Right renal cortex interstitium (tissue), 3 donors: Measurements from ENCODE around the gene ZNF236. TPM values are rescaled to one million over a fixed set of nuclear protein-coding genes. Genes with fewer than 3 reads are reported as not detected.
"Not testable (repeated sequence)": the region's sequence is repeated elsewhere in the genome, so short reads cannot be mapped to it uniquely, and the experiment has no call there.

Experiments
- DNase-seq, 3 donors: peaks; one replicate each; pipeline ENCODE4 v3.0.0-alpha.2; 2013; ENCODE audit warnings: low read depth in 3 of 3, low spot score in 2 of 3
- polyA plus RNA-seq, 3 donors: library from polyadenylated mRNA; unstranded; fragments of 120-200 nt; gene quantifications; one replicate each; pipeline ENCODE4 v1.2.1, GENCODE V29; 2013; ENCODE audit not compliant: insufficient read length in 3 of 3

Gene ZNF236
- polyA plus RNA-seq, 3 donors = 9.3 to 10.9 (median 9.6) TPM

- DNase-seq = no peak
Observed at GRCh38 chr18:76938619-76939018, 116.3 kb downstream of the ZNF236 start.

GRCh38 chr18:76941284-76941683 is 118.9 kb downstream of the ZNF236 start:
- no peak for DNase-seq

DNA sequence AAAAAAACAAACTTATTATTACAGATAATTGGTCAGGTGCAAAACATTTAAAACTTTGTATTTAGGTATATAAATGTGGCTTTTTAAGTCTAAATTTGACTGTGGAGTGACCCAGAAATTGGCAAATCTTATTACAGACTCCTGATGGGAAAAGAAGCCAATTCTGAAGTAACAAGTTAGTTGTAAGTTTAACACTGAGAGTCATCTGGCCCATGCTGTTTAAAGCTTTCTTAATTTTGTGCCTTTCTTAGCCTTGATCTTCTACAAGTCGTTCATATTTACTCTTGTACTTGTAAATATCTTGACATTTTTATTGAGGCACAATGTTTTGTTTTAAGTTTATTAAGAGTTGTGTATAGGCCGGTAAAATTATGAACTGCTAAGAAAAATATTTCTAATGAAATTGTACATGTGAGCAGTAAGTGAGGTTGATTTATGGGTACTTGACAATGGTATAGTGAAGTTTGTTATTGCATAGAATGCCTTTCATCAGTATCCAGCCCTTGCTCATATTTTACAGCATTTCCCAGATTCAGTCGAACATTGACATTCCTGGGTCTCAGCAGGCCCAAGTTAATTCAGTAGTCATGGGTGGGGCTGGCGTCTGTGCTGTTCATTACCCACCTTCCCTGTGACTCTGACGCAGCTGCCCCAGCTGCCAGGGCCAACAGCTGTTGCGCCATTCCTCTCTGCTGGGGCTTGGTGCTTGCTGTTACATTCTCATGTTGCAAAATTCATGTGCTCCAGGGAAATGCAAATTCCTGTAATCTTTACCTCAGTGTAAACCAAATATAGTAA is 121.4 kb downstream of the ZNF236 start:
- no peak for DNase-seq

GRCh38 chr18:76944346-76944745 is 122.0 kb downstream of the ZNF236 start:
- not testable (repeated sequence) for DNase-seq

GRCh38 chr18:76948345-76948744 is 126.0 kb downstream of the ZNF236 start:
- no peak for DNase-seq

- no peak for DNase-seq
Observed at GRCh38 chr18:76951456-76952247, 129.3 kb downstream of the ZNF236 start.

DNA sequence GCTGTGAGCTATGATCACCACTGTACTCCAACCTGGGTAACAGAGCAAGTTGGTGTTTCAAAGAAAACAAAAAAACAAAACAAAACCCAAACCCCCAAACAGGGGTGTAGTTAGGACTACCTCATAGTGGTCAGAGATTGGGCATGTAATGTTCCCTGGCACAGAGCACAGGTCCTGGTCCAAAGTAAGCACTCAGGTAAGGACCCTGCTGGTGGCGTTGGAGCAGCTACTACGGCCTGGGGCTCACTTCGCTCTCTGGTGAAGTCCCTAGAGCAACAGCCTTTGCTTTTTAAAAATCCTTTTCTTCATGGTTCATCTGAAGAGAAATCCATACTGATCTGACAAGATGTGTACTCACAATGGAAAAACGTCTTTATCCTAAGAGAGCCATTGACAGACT is 130.4 kb downstream of the ZNF236 start:
- no peak for DNase-seq

GRCh38 chr18:76953156-76953555 is 130.8 kb downstream of the ZNF236 start:
- no peak for DNase-seq

- DNase-seq = no peak
Observed at GRCh38 chr18:76953583-76954233, 131.4 kb downstream of the ZNF236 start.

GRCh38 chr18:76955524-76956170 is 133.3 kb downstream of the ZNF236 start:
- DNase-seq = no peak

DNA sequence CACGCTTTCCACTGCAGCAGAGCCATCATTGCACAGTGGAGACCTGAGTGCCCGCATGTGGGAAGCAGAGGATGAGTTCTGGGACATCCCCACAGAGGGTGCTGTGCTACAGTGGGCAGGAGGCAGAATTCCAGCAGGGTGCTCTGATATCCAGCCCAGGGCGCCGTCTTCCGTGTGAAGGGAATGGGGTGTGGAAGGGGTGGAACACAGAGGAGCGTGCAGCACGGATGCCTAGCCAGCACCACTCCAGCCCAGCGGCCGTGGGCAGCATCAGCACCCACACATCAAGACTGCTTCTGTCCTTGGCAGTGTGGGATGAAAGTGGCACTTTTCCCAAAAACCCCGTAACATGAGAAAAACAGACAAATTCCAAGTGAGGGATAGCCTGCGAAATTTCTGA is 134.3 kb downstream of the ZNF236 start:
- no peak for DNase-seq

- no peak for DNase-seq
Observed at GRCh38 chr18:76957384-76958355, 135.3 kb downstream of the ZNF236 start.

GRCh38 chr18:76958692-76959341 is 136.5 kb downstream of the ZNF236 start:
- DNase-seq = no peak

GRCh38 chr18:76959605-76960004 is 137.2 kb downstream of the ZNF236 start:
- no peak for DNase-seq

GRCh38 chr18:76960528-76961035 is 138.2 kb downstream of the ZNF236 start:
- DNase-seq = no peak

GRCh38 chr18:76962851-76963250 is 140.5 kb downstream of the ZNF236 start:
- no peak for DNase-seq

GRCh38 chr18:76963936-76964335 is 141.6 kb downstream of the ZNF236 start:
- no peak for DNase-seq

DNA sequence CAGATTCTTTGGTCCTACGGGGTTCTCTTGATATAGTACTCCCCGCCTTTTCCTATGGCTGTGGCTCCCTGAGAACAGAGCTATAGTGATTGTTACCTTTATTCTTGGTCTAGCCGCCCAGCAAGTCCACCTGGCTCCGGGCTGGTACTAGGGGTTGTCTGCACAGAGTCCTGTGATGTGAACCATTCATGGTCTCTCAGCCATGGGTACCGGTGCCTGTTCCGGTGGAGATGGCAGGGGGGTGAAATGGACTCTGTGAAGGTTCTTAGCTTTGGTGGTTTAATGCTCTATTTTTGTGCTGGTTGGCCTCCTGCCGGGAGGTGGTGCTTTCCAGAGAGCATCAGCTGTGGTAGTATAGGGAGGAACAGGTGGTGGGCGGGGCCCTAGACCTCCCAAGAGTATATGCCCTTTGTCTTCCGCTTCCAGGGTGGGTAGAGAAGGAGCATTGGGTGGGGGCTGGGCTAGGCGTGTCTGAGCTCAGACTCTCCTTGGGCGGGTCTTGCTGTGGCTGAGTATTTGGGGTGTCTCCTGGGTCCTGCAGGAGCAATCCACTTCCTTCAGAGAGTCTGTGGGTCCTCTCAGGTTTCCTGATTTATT is 143.3 kb downstream of the ZNF236 start:
- DNase-seq = not testable (repeated sequence)

DNA sequence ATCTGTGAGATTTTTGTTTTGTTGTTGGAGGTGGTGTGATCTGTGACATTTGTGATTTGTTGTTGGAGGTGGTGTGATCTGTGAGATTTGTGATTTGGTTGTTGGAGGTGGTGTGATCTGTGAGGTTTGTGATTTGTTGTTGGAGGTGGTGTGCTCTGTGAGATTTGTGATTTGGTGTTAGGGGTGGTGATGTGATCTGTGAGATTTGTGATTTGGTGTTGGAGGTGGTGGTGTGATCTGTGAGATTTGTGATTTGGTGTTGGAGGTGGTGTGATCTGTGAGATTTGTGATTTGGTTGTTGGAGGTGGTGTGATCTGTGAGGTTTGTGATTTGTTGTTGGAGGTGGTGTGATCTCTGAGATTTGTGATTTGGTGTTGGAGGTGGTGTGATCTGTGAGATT is 144.9 kb downstream of the ZNF236 start:
- not testable (repeated sequence) for DNase-seq
